Measurements from ENCODE around the gene DACT3.

DNA sequence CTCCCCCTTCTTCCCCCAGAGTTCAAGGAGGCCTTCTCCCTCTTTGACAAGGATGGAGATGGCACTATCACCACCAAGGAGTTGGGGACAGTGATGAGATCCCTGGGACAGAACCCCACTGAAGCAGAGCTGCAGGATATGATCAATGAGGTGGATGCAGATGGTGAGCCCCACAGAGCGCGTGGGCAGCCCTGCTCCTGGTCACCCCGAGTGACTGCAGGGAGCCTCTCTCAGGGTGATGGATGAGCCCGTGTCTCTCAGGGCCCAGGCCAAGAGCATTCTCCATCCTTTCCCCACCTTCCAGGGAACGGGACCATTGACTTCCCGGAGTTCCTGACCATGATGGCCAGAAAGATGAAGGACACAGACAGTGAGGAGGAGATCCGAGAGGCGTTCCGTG lies 52.8 kb downstream of the DACT3 start:
- no peak for TF ChIP-seq EZH2 (IDR thresholded peaks at IDR 0.05)
- TF ChIP-seq CTCF (IDR thresholded peaks at IDR 0.05): no peak
- TF ChIP-seq EZH2phosphoT487 (IDR thresholded peaks at IDR 0.05): no peak

Data from neural progenitor cell (in vitro differentiated cells).